ENCODE measurements around the gene ZCCHC14.

Gene ZCCHC14

GRCh38 chr16:87458424-87458915 lies 34.4 kb downstream of the ZCCHC14 start:
- Histone ChIP-seq H3K36me3 (ENCODE audit: control insufficient read depth, insufficient read depth, low read length) (peaks cover 5% of the 10 kb centered on the region), H3K4me3 (ENCODE audit: low read depth, low read length) (no peak overlapping the region), H3K4me1 (ENCODE audit: control insufficient read depth, insufficient read depth, low read length) (no peaks in the 10 kb centered on the region), H3K9ac (ENCODE audit: low read depth, low read length) (no peak overlapping the region), H3K27me3 (ENCODE audit: control insufficient read depth, insufficient read depth, low read length) (no peaks in the 10 kb centered on the region), H3K9me3 (ENCODE audit: control insufficient read depth, insufficient read depth, low read length) (no peaks in the 10 kb centered on the region)

DNA sequence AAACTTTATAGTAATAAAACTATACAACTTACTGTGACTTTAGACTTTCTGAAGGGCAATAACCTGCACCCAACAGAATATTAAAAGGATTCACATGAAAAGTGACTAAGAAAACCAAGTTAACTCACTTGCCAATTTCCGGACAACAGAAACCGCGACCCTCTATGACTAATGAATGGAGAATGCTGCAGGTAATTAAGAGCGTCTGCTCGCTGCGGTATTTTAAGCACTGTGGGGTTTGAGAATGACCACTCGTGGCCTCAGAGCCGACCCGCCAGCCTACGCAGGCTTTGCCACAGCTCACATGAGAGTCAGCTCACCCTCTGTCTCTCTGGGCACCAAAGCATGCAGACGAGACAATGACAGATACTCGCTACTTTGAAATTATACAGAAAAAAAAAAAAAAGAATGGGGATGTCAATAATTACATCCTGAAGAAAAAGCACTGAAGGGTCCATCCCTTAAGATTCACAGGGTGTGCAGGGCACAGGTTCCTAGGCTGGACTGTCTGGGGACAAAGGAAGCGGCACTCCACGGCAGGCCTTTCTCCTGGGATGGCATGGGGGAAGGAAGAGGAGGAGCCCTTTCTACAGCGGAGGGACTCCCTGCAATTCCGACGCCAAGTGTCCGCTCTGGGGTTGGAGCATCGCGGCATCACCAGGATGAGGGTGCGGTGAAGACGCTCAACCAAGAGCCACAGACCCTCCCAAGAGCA lies 35.0 kb downstream of the ZCCHC14 start:
- peaks cover 5% of the 10 kb centered on the region for H3K36me3 ChIP-seq (ENCODE audit: control insufficient read depth, insufficient read depth, low read length)
- H3K9ac ChIP-seq (ENCODE audit: low read depth, low read length) = no peak overlapping the region

GRCh38 chr16:87457061-87457611 lies 35.7 kb downstream of the ZCCHC14 start:
- Histone ChIP-seq H3K9ac (ENCODE audit: low read depth, low read length) (no peak overlapping the region), H3K36me3 (ENCODE audit: control insufficient read depth, insufficient read depth, low read length) (peaks cover 8% of the 10 kb centered on the region), H3K27me3 (ENCODE audit: control insufficient read depth, insufficient read depth, low read length) (no peaks in the 10 kb centered on the region), H3K4me3 (ENCODE audit: low read depth, low read length) (no peak overlapping the region), H3K9me3 (ENCODE audit: control insufficient read depth, insufficient read depth, low read length) (no peaks in the 10 kb centered on the region), H3K4me1 (ENCODE audit: control insufficient read depth, insufficient read depth, low read length) (no peaks in the 10 kb centered on the region)

More for the DNA sequence above, 35.0 kb downstream of the ZCCHC14 start:
- H3K4me3 ChIP-seq (ENCODE audit: low read depth, low read length) = no peak overlapping the region
- no peaks in the 10 kb centered on the region for H3K9me3 ChIP-seq (ENCODE audit: control insufficient read depth, insufficient read depth, low read length)
- H3K4me1 ChIP-seq (ENCODE audit: control insufficient read depth, insufficient read depth, low read length) = no peaks in the 10 kb centered on the region
- H3K27me3 ChIP-seq (ENCODE audit: control insufficient read depth, insufficient read depth, low read length) = no peaks in the 10 kb centered on the region

GRCh38 chr16:87454391-87454790 lies 38.4 kb downstream of the ZCCHC14 start:
- H3K4me3 ChIP-seq (ENCODE audit: low read depth, low read length) = no peak overlapping the region
- H3K9ac ChIP-seq (ENCODE audit: low read depth, low read length) = no peak overlapping the region
- H3K27me3 ChIP-seq (ENCODE audit: control insufficient read depth, insufficient read depth, low read length) = no peaks in the 10 kb centered on the region
- no peaks in the 10 kb centered on the region for H3K9me3 ChIP-seq (ENCODE audit: control insufficient read depth, insufficient read depth, low read length)
- H3K4me1 ChIP-seq (ENCODE audit: control insufficient read depth, insufficient read depth, low read length) = no peaks in the 10 kb centered on the region
- peaks cover 16% of the 10 kb centered on the region for H3K36me3 ChIP-seq (ENCODE audit: control insufficient read depth, insufficient read depth, low read length)

DNA sequence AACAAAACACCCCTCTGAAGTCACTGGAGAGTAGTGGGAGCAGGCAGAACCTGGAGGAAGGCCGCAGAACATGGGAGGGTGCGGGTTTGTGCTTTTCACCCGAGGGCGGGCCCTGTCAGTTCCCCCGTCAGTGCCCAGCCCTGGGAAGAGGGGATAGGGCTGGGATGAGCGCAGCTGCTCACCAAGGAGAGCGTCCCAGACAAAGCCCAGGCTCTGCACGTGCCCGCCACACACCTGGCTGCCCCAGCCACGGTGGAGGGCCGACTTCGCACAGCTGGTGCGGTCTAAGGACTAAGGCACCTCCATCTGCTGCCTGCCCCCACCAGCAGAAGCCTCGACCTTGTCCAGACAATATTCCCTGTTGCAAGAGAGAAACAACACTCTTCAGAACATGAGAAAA lies 39.5 kb downstream of the ZCCHC14 start:
- Histone ChIP-seq H3K9me3 (ENCODE audit: control insufficient read depth, insufficient read depth, low read length) (no peaks in the 10 kb centered on the region), H3K36me3 (ENCODE audit: control insufficient read depth, insufficient read depth, low read length) (peaks cover 15% of the 10 kb centered on the region), H3K9ac (ENCODE audit: low read depth, low read length) (no peak overlapping the region), H3K4me3 (ENCODE audit: low read depth, low read length) (no peak overlapping the region), H3K4me1 (ENCODE audit: control insufficient read depth, insufficient read depth, low read length) (no peaks in the 10 kb centered on the region), H3K27me3 (ENCODE audit: control insufficient read depth, insufficient read depth, low read length) (no peaks in the 10 kb centered on the region)

DNA sequence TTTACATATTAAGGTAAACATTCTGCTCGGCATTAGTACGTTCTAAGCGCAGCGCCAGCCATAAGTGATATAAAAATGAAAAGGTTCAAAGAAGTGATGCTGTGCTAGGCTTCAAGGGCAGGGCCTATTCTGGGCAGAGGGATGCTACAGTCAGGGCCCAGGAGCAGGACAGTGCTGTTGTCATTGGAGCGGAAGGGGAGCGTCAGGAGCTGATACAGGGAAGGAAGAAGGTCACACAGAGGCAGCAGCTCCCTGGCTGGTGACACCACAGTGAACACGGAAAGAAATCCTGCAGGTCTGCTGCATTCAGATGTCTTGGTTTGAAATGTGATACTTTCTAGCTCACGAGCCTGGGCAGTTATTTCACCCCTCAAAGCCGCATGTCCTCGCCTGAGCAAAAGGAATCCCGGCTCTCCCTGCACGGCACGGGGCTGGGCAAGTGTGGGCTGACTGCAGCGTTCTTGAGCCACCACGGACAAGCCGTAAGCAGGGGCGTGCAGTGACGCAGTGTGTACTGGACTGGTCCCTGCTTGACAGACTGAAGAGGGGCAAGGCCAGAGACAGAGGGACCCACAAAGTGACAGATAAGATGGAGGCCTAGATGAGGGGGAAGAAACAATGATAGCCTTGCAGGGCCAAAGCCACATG lies 41.1 kb downstream of the ZCCHC14 start:
- H3K36me3 ChIP-seq (ENCODE audit: control insufficient read depth, insufficient read depth, low read length) = peaks cover 11% of the 10 kb centered on the region
- H3K9ac ChIP-seq (ENCODE audit: low read depth, low read length) = no peak overlapping the region
- no peaks in the 10 kb centered on the region for H3K9me3 ChIP-seq (ENCODE audit: control insufficient read depth, insufficient read depth, low read length)
- H3K27me3 ChIP-seq (ENCODE audit: control insufficient read depth, insufficient read depth, low read length) = no peaks in the 10 kb centered on the region
- H3K4me1 ChIP-seq (ENCODE audit: control insufficient read depth, insufficient read depth, low read length) = no peaks in the 10 kb centered on the region
- no peak overlapping the region for H3K4me3 ChIP-seq (ENCODE audit: low read depth, low read length)

DNA sequence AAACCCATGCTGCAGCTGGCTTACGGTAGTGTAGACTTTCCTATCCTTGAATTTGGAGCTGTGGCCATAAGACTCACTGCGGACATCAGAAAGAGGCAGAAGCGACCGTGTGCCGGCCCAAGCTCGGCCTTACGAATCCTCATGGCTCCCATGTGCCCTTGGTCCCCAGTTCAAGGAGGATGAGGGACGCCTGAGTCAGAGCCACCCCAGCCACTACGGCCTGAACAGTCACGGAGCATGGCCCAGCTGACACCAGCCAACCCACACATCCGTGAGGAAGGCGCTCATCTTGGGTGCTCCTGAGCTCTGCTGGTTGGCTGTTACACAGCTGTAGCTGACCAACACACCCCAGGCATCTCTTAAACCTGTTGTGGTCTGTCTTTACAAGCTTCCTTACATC lies 44.0 kb downstream of the ZCCHC14 start:
- H3K9ac ChIP-seq (ENCODE audit: low read depth, low read length) = no peak overlapping the region

DNA sequence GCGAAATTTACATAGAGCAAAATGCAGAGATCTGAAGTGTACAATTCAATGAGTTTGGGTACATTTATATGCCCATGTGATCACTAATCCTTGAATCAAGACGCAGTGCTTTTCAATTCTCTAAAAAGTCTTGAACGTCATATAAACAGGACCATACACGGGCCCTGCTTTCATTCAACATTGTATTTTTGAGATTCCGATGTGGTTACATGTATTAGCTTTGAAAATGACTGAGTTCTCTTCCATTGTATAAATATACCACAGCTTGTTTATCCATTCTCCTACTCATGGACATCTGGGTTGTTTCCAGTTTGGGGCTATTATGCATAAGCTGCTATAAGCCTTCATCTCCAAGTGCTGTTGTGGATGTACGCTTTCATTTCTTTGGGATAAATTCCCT lies 45.5 kb downstream of the ZCCHC14 start:
- H3K36me3 ChIP-seq (ENCODE audit: control insufficient read depth, insufficient read depth, low read length) = peaks cover 13% of the 10 kb centered on the region
- H3K27me3 ChIP-seq (ENCODE audit: control insufficient read depth, insufficient read depth, low read length) = no peaks in the 10 kb centered on the region
- no peak overlapping the region for H3K4me3 ChIP-seq (ENCODE audit: low read depth, low read length)
- H3K4me1 ChIP-seq (ENCODE audit: control insufficient read depth, insufficient read depth, low read length) = no peaks in the 10 kb centered on the region
- H3K9me3 ChIP-seq (ENCODE audit: control insufficient read depth, insufficient read depth, low read length) = no peaks in the 10 kb centered on the region
- H3K9ac ChIP-seq (ENCODE audit: low read depth, low read length) = no peak overlapping the region

More for the DNA sequence above, 44.0 kb downstream of the ZCCHC14 start:
- Histone ChIP-seq H3K36me3 (ENCODE audit: control insufficient read depth, insufficient read depth, low read length) (peaks cover 14% of the 10 kb centered on the region), H3K27me3 (ENCODE audit: control insufficient read depth, insufficient read depth, low read length) (no peaks in the 10 kb centered on the region), H3K4me3 (ENCODE audit: low read depth, low read length) (no peak overlapping the region), H3K9me3 (ENCODE audit: control insufficient read depth, insufficient read depth, low read length) (no peaks in the 10 kb centered on the region), H3K4me1 (ENCODE audit: control insufficient read depth, insufficient read depth, low read length) (no peaks in the 10 kb centered on the region)

DNA sequence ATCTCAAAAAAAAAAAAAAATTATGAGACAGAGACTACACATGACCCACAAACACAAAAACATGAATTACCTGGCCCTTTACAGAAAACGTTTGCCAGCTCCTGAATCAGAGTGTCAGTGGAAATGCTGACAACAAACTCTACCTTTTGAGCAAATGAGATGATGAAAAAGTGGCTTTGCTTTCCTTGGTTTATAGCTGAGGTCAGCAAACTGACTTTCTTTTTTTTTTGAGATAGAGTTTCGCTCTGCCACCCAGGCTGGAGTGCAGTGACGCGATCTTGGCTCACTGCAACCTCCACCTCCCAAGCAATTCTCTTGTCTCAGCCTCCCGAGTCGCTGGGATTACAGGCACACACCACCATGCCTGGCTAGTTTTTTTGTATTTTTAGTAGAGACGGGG lies 46.3 kb downstream of the ZCCHC14 start:
- peaks cover 5% of the 10 kb centered on the region for H3K36me3 ChIP-seq (ENCODE audit: control insufficient read depth, insufficient read depth, low read length)
- no peaks in the 10 kb centered on the region for H3K4me1 ChIP-seq (ENCODE audit: control insufficient read depth, insufficient read depth, low read length)
- H3K9ac ChIP-seq (ENCODE audit: low read depth, low read length) = no peak overlapping the region
- H3K27me3 ChIP-seq (ENCODE audit: control insufficient read depth, insufficient read depth, low read length) = no peaks in the 10 kb centered on the region
- no peak overlapping the region for H3K4me3 ChIP-seq (ENCODE audit: low read depth, low read length)
- no peaks in the 10 kb centered on the region for H3K9me3 ChIP-seq (ENCODE audit: control insufficient read depth, insufficient read depth, low read length)

DNA sequence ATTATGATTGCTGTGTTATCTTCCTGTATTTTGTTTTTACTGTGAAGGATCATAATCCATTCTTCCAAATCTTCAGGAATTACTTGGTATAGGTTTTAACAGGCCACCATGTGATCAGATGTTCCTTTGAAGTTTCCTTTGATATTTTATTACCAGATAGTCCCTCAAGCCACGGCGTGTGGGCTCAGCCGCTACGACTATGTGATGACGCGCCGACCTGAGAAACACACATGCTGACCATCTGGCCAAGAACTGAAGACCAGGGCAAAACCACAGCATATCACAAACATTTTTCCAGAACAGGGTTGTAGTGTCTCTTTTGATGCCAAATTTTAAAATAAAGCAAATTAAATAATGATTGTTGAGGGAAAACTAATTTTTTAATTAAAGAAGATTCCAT lies 47.3 kb downstream of the ZCCHC14 start:
- H3K9ac ChIP-seq (ENCODE audit: low read depth, low read length) = no peak overlapping the region
- no peaks in the 10 kb centered on the region for H3K27me3 ChIP-seq (ENCODE audit: control insufficient read depth, insufficient read depth, low read length)
- H3K36me3 ChIP-seq (ENCODE audit: control insufficient read depth, insufficient read depth, low read length) = peaks cover 3% of the 10 kb centered on the region
- no peaks in the 10 kb centered on the region for H3K9me3 ChIP-seq (ENCODE audit: control insufficient read depth, insufficient read depth, low read length)
- H3K4me3 ChIP-seq (ENCODE audit: low read depth, low read length) = no peak overlapping the region
- no peaks in the 10 kb centered on the region for H3K4me1 ChIP-seq (ENCODE audit: control insufficient read depth, insufficient read depth, low read length)

DNA sequence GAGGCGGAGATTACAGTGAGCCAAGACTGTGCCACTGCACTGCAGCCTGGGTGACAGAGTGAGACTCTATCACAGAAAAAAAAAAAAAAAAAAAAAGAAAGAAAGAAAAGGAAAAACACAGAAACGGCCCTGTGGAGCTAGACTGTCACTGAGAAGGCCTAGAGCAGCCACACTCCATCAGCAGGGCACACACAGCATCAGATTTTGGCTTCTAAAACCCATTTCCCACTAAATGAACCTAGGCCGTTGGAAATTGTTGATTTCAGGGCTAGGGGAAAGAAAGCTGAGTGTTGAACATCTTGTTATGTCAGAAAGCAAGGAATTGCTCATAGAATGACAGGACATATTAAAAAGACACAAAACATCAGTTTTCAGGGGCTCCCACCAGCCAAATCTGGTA lies 48.9 kb downstream of the ZCCHC14 start:
- Histone ChIP-seq H3K27me3 (ENCODE audit: control insufficient read depth, insufficient read depth, low read length) (no peaks in the 10 kb centered on the region), H3K9me3 (ENCODE audit: control insufficient read depth, insufficient read depth, low read length) (no peaks in the 10 kb centered on the region), H3K36me3 (ENCODE audit: control insufficient read depth, insufficient read depth, low read length) (peaks cover 3% of the 10 kb centered on the region), H3K4me1 (ENCODE audit: control insufficient read depth, insufficient read depth, low read length) (no peaks in the 10 kb centered on the region), H3K4me3 (ENCODE audit: low read depth, low read length) (no peak overlapping the region), H3K9ac (ENCODE audit: low read depth, low read length) (no peak overlapping the region)

- Histone ChIP-seq H3K9ac (ENCODE audit: low read depth, low read length) (no peak overlapping the region), H3K9me3 (ENCODE audit: control insufficient read depth, insufficient read depth, low read length) (no peaks in the 10 kb centered on the region), H3K27me3 (ENCODE audit: control insufficient read depth, insufficient read depth, low read length) (no peaks in the 10 kb centered on the region), H3K36me3 (ENCODE audit: control insufficient read depth, insufficient read depth, low read length) (peaks cover 3% of the 10 kb centered on the region), H3K4me1 (ENCODE audit: control insufficient read depth, insufficient read depth, low read length) (no peaks in the 10 kb centered on the region), H3K4me3 (ENCODE audit: low read depth, low read length) (no peak overlapping the region)
Observed at GRCh38 chr16:87443016-87443415, 49.8 kb downstream of the ZCCHC14 start.

All from iPS-15b (cell line).